Measurements from ENCODE around the gene MS4A8.
"Not testable (repeated sequence)": the region's sequence is repeated elsewhere in the genome, so short reads cannot be mapped to it uniquely, and the experiment has no call there.

The MS4A8 gene

DNA sequence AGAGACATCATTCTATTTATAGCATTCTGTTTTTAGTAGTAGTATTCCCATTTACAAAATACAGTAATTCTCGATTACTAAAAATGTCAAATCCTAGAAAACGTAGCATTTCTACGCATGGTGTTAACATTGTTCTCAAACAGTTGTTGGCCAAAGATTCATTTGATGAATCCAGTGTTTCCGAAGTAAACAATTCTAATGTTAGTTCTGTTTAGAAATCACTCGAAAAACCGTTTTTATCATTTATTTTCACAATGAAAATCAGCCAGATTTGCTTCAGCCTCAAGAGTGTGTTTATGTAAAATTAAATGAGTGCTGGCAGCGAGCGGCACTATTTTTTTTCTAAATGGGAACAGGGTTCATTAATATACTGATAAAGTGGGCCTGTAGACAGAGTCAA is 32.2 kb downstream of the MS4A8 start:
- DNase-seq: no peak

DNA sequence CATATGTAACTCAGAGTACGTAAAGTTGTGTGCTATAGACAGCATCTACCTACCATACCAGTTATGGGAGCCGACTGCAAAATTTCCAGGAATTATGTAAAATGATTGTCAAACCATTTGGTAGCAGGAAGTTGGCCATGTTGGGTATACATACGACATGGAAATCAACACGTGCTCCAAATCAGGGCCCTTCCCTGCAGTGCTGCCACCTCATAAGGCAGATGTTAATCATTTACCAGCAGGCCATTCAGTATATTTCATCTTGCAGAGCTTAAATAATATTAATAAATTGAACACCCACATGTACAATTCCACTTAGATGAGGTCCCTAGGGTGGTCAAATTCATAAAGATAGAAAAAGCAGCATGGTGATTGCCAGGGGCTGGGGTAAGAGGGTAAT is 34.9 kb downstream of the MS4A8 start:
- DNase-seq: no peak

DNA sequence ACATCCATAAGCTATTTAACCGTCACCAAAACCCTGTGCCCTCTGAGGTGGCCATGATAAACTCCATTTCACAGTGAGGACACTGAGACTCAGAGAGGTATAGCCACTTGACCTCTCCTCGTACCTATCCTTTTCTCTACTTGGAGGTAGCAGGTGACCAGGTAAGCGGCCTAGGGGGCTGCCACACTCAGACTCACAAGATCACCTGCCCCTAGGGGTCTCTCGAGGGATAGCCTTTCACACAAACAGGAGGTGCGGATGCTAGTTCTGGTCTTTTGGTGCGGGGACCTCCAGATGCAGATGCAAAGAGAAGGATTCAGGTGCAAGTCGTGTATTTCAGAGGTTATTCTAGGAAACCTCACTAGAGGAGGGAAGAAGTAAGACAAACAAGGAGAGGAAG is 39.7 kb downstream of the MS4A8 start:
- DNase-seq: no peak

DNA sequence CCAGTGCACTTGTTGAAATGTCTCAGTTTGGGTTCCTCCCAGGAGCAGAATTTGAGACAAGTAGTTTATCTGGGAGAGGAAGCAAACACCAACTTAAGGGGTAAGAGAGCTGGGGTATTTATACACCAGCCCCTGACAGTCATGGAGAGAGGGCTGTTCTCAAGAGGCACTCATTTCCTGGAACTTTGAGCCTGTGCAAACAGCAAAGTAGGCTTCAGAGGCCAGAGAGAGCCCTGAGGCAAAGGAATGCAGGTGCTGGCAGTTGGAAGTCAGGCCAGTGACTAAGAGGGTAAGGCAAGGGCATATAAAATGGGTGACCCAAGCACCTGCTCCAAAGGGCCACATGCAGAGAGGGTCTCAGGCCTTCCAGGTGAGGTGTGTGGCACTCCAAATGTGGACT is 41.2 kb downstream of the MS4A8 start:
- no peak for DNase-seq

DNA sequence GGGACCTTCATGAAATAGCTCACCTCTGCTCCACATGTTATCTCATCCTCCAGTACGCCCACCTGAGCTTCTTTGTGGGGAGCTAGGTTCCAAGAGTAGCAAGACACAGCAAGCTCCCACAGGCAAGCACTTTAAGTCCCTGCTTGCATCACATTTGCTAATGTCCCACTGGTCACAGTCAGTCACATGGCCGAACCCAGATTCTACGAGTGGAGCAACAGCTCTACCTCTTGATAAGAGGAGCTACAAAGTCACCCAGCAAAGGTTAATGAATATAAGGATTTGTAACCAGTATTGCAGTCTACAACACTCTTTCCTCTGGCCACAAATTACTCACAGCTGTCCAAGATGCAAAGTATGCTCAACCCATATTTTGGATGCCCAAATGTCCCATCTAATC is 42.0 kb downstream of the MS4A8 start:
- no peak for DNase-seq

DNA sequence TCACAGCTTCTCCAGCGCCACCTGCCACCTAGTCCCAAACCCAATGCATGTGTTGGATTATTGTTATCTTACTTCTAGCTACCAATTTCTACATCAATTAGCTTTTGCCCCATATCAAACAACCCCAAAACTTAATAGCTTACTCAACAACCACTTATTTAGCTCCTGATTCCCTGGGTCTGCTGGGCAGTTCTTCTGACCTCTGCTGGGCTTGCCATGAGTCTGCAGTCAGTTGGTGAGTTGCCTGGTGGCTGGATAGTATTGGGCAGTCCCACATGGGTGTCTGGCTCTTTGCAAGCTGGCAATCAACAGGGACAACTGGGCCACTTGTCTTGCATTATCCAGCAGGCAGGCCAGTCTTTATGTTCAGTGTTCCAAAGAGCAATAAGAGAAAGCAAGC is 43.6 kb downstream of the MS4A8 start:
- no peak for DNase-seq

DNA sequence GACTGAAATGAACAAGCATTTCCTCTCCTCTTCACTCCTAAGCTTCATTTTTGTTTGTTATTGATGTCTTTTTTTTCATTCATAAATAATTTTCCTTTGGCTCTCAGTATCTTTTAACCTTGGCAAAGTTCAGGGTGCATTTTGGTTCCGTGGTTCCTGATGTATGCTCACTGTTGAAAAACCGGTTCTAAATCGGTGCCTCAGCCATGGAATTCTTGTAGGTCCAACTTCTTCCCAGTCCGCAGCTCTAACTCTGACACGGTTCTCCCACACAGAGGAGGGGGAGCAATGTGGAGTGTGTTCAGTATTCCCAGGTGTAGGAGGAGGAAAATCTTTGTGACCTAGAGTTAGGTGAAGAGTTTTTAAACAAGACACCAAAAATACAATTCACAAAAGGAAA is 44.7 kb downstream of the MS4A8 start:
- DNase-seq: no peak

DNA sequence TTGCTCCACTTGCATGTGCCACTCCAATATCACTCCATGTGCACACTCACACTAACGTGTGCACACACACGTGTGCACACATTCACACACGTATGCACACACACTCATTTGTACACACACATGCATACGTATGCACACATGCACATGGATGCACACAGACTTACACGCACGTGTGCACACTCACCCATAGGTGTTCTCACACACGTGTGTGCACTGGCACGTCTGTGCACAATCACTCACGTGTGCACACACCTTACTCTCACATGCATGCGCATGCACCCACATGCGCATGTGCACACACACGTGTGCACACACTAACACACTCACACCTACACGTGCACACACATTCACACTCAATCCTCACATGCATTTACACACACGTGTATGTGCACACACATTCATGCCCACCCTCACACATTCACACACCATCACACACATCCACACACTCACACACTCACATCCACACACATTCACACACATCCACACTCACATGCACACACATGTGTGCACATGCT is 48.0 kb downstream of the MS4A8 start:
- no peak for DNase-seq

DNA sequence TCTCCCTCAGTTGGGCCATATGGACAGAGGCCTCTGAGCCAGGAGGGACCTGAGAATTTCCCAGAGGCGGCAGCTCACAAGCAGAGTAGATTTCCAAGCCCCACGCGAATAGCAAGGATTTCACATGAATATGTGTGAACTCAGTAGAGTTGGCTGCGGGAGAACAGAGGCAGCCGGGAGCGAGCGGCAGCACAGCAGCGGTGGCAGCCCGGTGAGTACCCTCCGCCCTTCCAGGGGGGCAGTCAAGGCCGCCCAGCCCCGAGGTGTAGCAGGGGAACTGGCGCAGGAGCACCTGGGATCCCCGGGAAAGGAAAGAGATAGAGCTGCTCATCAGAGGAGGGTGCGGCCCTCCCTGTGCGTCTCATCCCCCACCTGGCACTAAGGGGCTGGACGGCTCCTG is 48.8 kb downstream of the MS4A8 start:
- DNase-seq: no peak

DNA sequence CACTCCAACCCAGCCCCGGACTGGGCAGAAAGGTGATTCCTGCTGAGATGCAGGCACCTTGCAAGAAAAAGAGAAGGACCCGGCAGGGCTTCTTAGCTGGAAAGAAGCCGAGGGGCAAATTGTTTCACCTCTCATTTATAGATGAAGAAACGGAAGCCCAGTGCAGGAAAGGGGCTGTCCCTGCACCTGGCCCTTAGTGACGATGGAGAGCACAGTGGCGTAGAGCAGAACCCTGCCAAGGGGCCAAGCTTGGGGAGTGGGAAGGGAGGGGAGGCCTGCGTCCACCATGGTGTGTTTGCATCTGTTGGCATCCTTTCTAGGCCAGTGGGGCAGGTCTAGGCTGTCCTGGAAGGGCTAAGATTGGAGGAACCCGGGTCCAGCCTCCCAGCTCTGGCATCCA is 49.4 kb downstream of the MS4A8 start:
- DNase-seq: no peak

DNA sequence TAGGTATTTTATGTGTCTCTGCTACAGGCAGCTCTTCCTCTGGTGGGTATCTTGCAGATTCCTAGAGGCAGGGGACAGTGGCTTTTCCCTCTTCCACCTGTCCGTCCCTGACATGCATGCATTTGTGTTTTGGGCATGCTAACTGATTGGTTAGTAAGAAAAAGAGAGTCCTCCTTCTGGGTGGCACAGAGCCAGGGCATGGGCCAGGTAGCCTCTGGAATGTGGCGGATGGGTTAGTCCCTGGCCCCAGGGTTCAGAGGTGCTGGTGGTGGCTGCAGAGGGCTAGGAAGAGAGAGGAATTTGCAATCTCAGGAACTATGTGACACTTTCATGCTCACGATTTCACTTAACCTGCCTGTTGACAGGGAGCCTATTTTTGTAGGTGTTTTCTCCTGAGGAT is 51.5 kb downstream of the MS4A8 start:
- no peak for DNase-seq

DNA sequence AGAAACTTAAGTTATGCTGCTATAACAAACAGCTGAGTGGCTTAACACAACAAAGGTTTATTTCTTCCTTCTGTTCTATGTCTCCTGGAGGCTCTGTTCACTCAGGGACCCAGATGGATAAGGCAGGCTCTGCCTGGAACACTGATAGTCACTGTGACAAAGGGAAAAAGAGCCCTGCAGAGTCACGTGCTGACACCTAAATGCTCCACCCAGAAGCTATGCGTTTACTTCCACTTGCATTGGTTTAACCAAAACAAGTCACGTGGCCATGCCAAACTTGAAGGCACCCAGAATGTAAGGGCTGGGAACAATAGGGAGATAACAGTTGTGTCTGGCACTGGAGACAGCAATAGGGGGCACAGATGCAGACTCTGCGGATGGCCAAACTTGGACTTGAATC is 53.9 kb downstream of the MS4A8 start:
- DNase-seq: no peak

DNA sequence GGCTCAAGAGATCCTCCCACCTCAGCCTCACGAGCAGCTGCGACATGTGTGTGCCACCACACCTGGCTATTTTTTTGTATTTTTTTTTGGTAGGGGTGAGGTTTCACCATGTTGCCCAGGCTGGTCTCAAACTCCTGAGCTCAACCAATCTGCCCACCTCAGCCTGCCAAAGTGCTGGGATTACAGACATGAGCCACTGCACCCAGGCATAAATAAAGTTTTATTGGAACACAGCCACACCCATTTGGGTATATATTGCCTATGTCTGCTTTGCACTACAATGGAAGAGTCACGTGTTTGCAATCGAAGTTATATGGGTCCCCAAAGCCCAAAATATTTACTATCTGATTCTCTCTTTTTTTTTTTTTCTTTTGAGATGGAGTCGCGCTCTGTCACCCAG is 55.5 kb downstream of the MS4A8 start:
- DNase-seq: no peak

DNA sequence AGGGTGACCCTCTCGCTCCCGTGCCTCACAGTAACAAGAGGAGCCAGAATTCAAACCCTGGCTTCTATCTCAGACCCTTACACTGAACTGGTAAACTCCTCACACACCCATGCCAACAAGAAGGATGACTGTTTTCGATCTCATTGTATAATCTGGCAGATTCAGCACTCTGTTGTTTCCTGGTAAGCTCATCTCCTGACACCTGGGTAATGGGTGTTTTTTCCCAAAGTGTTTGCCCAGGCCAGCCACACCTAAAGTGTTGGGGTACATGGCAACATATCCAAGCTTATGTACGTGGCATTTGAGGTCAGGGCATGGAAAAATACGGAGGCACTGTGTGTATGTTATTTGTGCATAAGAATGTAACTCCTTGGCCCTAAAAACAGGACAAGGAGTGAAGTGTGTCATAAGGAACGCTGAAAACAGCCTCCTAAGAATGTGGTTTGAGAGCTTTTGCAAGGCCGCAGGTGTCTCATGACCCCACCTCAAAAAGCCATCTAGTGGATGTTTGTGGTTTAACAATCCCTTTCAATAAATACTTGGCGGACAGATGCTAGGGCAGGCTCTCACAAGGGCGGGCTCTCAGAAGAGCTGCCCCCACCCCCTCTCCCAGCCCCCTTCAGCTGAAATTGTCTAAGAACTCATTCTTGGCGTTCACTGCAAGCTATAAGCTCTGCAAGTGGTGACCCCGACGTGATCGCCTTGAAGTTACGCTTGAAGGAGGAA is 57.1 kb downstream of the MS4A8 start, which contains the start of gene MS4A15:
MS4A15 (plus strand) TSS at position 561 of the 726 bp plus-strand sequence. CDS start 6,867 bp downstream, outside the sequence.
- DNase-seq: no peak

DNA sequence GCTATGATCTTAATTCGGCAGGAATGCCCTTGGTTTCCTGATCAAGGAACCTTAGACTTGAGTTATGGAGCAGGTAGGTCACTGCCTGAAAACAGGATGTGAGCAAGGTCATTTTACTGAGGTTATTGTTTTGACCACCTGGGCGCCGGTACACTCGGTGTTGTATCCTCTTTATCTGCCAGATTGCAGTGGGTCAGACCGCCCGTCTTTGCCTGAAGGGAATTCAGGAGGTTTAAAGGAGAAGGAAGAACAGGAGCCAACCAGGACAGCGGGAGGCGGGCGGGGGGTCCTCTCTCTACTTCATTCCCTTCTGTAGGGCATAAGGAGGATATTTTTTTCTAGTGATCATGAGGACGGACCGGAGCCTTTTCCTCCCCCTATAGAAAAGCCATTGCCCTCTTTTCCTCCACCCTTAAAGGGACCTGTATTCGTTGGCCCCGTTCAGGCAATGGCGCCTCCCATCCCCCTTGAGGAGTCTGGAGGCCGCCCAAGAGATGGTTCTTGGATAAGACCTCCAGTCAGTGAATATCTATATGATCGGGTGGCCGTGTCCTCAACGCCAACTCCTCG is 57.9 kb downstream of the MS4A8 start:
- DNase-seq: no peak

DNA sequence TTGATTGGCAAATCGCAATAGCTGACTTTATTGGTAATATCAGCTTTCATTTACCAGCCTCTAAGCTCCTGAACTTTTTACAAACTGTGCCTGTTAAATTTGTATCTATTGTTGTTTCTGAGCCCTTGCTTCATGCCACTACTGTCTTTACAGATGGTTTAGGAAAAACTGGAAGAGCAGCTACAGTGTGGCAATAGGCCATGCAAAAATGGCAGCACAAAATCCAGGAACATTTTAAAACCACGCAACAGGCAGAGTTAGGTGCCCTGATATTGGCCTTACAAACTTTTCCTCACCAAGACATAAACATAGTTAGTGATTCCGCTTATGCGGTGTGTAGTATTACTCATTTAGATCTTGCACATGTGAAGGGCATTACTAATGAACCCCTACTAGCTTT is 59.3 kb downstream of the MS4A8 start:
- DNase-seq: not testable (repeated sequence)

DNA sequence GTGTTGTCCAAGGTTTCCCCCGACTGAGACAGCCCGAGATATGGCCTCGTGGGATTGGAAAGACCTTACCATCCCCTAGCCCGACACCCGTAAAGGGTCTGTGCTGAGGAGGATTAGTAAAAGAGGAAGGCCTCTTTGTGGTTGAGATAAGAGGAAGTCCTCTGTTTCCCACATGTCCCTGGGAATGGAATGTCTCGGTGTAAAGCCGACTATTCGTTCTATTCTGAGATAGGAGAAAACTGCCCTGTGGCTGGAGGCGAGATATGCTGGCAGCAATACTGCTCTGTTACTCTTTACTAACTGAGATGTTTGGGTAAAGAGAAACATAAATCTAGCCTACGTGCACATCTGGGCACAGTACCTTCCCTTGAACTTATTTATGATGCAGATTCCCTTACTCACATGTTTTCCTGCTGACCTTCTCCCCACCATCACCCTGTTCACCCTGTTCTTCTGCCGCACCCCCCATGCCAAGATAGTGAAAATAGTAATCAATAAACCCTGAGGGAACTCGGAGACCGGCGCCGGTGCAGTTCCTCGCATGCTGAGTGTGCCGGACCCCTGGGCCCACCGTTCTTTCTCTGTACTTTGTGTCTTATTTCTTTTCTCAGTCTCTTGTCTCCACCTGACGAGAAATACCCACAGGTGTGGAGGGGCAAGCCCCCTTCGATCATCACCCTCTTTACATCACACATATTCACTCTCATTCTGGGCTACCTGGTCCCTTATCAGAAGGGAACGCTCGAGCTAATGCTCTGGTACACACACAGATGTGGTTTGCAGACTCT is 60.2 kb downstream of the MS4A8 start:
- DNase-seq: not testable (repeated sequence)

DNA sequence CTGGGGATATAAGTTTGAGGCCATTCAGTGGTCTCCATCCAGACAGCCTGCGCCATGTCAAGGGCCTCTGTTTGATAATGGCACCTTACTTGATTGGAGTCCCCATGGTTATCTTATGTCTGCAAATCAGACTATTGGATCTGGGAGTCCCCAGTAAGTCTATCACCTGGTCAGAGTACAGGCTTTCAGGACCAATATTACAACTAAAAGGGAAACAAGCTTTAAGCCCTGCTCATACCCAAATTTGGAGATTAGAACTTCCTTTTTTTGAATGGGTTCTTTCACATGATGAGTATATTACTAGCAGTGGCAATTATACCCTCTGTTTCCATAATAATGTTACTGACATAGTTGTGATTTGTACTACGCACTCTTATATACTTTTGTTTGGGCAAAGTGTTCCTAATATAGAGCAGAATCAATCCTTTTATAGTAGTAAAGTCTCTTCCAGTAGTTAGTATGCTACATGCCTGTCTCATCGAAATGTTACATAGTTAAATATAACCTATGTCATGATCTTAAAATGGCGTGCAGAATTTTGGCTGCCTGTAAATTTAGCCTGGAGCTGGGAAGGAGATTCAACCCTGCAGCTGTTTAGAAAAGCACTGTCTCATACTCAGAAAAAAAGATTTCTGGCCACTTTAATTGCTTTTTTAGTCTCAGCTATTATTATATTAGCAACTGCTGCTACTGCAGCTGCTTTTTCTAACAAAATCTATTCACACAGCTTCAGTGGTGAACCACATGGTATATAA is 62.2 kb downstream of the MS4A8 start:
- DNase-seq: no peak

DNA sequence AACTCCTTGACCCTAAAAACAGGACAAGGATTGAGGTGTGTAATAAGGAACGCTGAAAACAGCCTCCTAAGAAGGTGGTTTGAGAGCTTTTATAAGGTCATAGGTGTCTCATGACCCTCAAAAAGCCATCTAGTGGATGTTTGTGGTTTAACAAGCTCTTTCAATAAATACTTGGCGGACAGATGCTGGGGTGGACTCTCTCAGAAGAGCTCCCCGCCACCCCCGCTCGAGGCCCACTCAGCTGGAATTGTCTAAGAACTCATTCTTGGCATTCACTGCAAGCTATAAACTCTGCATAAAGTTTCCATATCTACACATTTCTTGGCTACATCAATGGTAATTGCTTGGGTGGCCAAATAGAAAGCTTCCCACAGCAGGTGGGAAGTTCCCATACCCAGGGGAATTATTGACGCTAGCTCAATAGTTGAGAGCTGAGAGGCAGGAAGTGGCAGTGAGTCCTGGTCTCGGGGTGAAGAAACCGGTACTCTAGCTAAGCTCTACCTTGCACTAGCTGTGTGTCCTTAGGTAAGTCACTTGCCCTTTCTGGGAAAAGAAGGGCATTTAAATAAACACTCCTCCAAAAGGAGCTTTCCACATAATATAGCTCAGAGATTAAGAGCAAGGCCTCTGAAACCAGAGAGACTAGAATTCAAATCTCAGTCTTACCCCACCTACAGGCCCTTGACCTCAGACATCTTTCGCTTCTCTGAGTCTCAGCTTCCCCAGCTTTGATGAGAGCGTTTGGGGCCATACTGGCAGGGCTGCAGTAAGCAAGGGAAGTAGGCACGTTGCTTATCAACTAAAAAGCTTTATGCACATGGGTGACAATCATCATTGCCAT is 63.7 kb downstream of the MS4A8 start:
- DNase-seq: no peak

DNA sequence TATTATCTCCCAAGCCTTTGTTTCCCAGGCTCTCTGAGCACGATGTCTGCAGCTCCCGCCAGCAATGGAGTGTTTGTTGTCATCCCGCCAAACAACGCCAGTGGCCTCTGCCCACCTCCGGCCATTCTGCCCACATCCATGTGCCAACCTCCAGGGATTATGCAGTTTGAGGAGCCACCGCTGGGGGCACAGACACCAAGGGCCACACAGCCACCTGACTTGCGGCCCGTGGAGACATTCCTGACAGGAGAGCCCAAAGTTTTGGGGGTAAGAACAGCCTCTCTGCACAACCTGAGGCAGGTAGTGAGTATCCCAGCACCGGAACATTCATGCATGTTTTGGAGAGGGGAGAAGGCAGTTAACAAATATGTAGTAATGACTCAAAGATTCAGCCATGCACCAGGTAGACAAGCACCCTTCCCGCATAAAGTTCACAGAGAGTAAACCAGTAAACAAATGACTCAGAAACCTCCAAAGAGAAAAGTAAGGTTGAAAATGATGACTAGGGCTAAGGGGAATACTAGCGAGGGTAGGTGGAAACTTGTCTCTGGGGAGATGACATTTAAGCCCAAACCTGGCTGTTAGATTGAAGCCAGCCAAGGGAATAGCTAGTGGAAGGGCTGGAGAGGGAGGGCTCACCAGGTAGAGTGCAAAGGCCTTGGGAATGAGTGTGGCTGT is 64.4 kb downstream of the MS4A8 start:
- no peak for DNase-seq

DNA sequence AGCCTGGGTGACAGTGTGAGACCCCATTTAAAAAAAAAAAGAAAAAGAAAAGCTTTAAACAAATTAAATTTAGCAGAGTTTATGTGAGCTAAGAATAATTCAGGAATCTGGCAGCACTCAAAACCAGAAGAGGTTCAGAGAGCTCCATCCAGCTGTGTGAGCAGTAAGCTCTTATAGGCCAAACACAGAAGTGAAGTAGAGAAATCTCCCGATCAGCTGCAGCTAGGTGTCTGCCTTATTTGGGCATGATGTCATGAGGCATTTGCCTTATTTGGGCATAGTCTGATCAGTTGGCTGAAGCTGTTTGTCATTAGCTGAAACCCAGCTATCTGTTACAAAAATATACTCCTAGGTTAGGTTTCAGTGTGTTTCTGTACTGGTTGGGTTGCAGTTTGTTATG is 65.5 kb downstream of the MS4A8 start:
- DNase-seq: no peak

DNA sequence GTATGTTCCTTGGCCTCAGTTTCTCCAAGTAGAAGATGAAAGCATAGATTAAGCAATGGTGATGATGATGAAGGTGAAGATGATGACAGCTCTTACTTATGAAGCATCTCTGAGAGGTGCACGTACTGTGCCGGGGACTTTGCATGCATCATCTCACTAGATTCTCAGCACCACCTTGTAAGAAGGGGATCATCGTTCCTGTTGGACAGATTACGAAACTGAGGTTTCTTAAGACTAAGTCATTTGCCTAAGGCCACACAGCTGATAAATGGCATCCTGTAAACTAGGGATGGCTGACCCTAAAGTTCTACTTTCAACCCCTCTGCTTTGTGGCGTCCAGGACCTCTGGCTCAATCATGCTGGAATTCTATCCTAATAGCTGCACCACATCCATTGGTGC is 65.9 kb downstream of the MS4A8 start:
- DNase-seq: no peak
